HepG2 (cell line): ENCODE data around the gene TMEM231. TPM values are rescaled to one million over a fixed set of nuclear protein-coding genes. Genes with fewer than 3 reads are reported as not detected.

ENCODE experiments used
- ELF3 ChIP-seq: IDR thresholded peaks from 2 replicates; pipeline ENCODE4 v1.6.1; 2016; ENCODE audit warnings: missing genetic modification reagents, missing compliant biosample characterization
- GATAD1 ChIP-seq: IDR thresholded peaks from 2 replicates; pipeline ENCODE4 v1.6.1; 2016; ENCODE audit warnings: missing genetic modification reagents, missing compliant biosample characterization
- JDP2 ChIP-seq: sonication (generic); formaldehyde crosslinking; IDR thresholded peaks from 2 replicates; pipeline ENCODE4 v1.8.1; 2022; ENCODE audit warnings: missing genetic modification reagents, borderline replicate concordance
- JUN ChIP-seq: sonication (generic); formaldehyde crosslinking; IDR thresholded peaks from 2 replicates; pipeline ENCODE4 v1.4.0; 2020; ENCODE audit warnings: mild to moderate bottlenecking, missing genetic modification reagents
- LBX2 ChIP-seq: sonication (generic); formaldehyde crosslinking; IDR thresholded peaks from 2 replicates; pipeline ENCODE4 v1.5.0; 2020; ENCODE audit warnings: missing genetic modification reagents, mild to moderate bottlenecking, borderline replicate concordance
- MXD4 ChIP-seq: IDR thresholded peaks from 2 replicates; pipeline ENCODE4 v1.6.1; 2016; ENCODE audit warnings: mild to moderate bottlenecking, missing biosample characterization, missing genetic modification reagents
- NBN ChIP-seq: fragments of 450-650 bp; conservative IDR thresholded peaks from 2 replicates; pipeline ENCODE4 v1.6.1; 2017
- NFRKB ChIP-seq: fragments of 450-650 bp; IDR thresholded peaks from 2 replicates; pipeline ENCODE4 v1.6.1; 2017
- POGZ ChIP-seq: sonication (generic); formaldehyde crosslinking; IDR thresholded peaks from 2 replicates; pipeline ENCODE4 v1.4.0; 2020; ENCODE audit warnings: mild to moderate bottlenecking, missing genetic modification reagents
- REL ChIP-seq: sonication (generic); formaldehyde crosslinking; conservative IDR thresholded peaks from 2 replicates; pipeline ENCODE4 v1.8.0; 2022; ENCODE audit warnings: mild to moderate bottlenecking, missing genetic modification reagents, moderate library complexity
- RERE ChIP-seq: IDR thresholded peaks from 2 replicates; pipeline ENCODE4 v1.6.1; 2016; ENCODE audit warnings: low read depth, missing genetic modification reagents, missing compliant biosample characterization
- SMARCC2 ChIP-seq: fragments of 450-650 bp; IDR thresholded peaks from 2 replicates; pipeline ENCODE4 v1.6.1; 2017; ENCODE audit warnings: antibody characterized with exemption, mild to moderate bottlenecking
- TCF12 ChIP-seq, 2 experiments: fragments of 450-650 bp in 1 of 2; sonication (generic) in 1 of 2; formaldehyde crosslinking in 1 of 2; IDR thresholded peaks; 2 replicates each; pipeline versions ENCODE4 v1.6.1 to v1.8.0; 2017 to 2022; ENCODE audit warnings: antibody characterized with exemption in 1 of 2, mild to moderate bottlenecking in 1 of 2, missing genetic modification reagents in 1 of 2, moderate library complexity in 1 of 2
- TRIM22 ChIP-seq: fragments of 450-650 bp; IDR thresholded peaks from 2 replicates; pipeline ENCODE4 v1.6.1; 2017
- ZFP36L1 ChIP-seq: sonication (generic); formaldehyde crosslinking; IDR thresholded peaks from 2 replicates; pipeline ENCODE4 v1.8.0; 2022; ENCODE audit warnings: mild to moderate bottlenecking, missing genetic modification reagents, moderate library complexity
- ZNF33B ChIP-seq: sonication (generic); formaldehyde crosslinking; IDR thresholded peaks from 2 replicates; pipeline ENCODE4 v1.5.1; 2020; ENCODE audit warnings: mild to moderate bottlenecking, missing genetic modification reagents
- ZNF501 ChIP-seq: sonication (generic); formaldehyde crosslinking; IDR thresholded peaks from 2 replicates; pipeline ENCODE4 v1.5.1; 2020; ENCODE audit warnings: mild to moderate bottlenecking, moderate library complexity, missing genetic modification reagents
- ZNF550 ChIP-seq: sonication (generic); formaldehyde crosslinking; IDR thresholded peaks from 2 replicates; pipeline ENCODE4 v1.4.0; 2020; ENCODE audit warnings: mild to moderate bottlenecking, missing genetic modification reagents, borderline replicate concordance
- ZNF589 ChIP-seq: sonication (generic); formaldehyde crosslinking; conservative IDR thresholded peaks from 2 replicates; pipeline ENCODE4 v1.8.0; 2022; ENCODE audit warnings: mild to moderate bottlenecking, moderate library complexity, missing genetic modification reagents
- polyA plus RNA-seq, 8 experiments: library from polyadenylated mRNA; depleted of rRNA in 3 of 8; stranded (reverse) in 7 of 8; unstranded in 1 of 8; fragments of >200 nt; fragmentation: Illumina TruSeq in 4 of 8; extraction: Trizol in 4 of 8; gene quantifications; 2 replicates each; pipeline versions ENCODE4 v1.2.1 to v1.2.3, GENCODE V29; 2011 to 2016; ENCODE audit warnings: low read depth in 4 of 8, missing spikeins in 1 of 8, mixed read lengths in 1 of 8; ENCODE audit not compliant: insufficient read depth in 1 of 8
- total RNA-seq, 5 experiments: library from RNA; depleted of rRNA; stranded (reverse); fragments of >200 nt; fragmentation: Illumina TruSeq; extraction: Trizol; gene quantifications; 2 replicates each; pipeline ENCODE4 v1.2.3, GENCODE V29; 2016; ENCODE audit warnings: low read depth in 1 of 5
- TF ChIP-seq, protein P1 (sequence below): sonication (generic); formaldehyde crosslinking; IDR thresholded peaks from 2 replicates; pipeline ENCODE4 v1.4.0; 2020; ENCODE audit warnings: missing genetic modification reagents, mild to moderate bottlenecking, borderline replicate concordance

The TMEM231 gene
- total and polyA plus RNA-seq, 2 of the 13 experiments (the other 11 are each of a cell fraction or from before 2014, with no cell fraction given), result 3.5 to 7.4 TPM

- TF ChIP-seq, protein P1, sequence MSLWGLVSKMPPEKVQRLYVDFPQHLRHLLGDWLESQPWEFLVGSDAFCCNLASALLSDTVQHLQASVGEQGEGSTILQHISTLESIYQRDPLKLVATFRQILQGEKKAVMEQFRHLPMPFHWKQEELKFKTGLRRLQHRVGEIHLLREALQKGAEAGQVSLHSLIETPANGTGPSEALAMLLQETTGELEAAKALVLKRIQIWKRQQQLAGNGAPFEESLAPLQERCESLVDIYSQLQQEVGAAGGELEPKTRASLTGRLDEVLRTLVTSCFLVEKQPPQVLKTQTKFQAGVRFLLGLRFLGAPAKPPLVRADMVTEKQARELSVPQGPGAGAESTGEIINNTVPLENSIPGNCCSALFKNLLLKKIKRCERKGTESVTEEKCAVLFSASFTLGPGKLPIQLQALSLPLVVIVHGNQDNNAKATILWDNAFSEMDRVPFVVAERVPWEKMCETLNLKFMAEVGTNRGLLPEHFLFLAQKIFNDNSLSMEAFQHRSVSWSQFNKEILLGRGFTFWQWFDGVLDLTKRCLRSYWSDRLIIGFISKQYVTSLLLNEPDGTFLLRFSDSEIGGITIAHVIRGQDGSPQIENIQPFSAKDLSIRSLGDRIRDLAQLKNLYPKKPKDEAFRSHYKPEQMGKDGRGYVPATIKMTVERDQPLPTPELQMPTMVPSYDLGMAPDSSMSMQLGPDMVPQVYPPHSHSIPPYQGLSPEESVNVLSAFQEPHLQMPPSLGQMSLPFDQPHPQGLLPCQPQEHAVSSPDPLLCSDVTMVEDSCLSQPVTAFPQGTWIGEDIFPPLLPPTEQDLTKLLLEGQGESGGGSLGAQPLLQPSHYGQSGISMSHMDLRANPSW (CRISPR knock-in tag), result 0 out of 2 replicates have a peak, but pooled peaks have one; percentile 21
- TF ChIP-seq ZNF589 (CRISPR knock-in tag), result no peak
- no peak; the same call in none of the 2 replicates for TF ChIP-seq GATAD1 (CRISPR knock-in tag)
- TF ChIP-seq REL, result peak; percentile 19; the same call in 1 of the 2 replicates
- TF ChIP-seq ZNF550 (CRISPR knock-in tag), result no peak
- TF ChIP-seq MXD4, result peak; percentile 92
- no peak for TF ChIP-seq TRIM22
- TF ChIP-seq JDP2 (CRISPR knock-in tag), result no peak
- TF ChIP-seq RERE (CRISPR knock-in tag), result no peak
- TF ChIP-seq JUN (CRISPR knock-in tag), result no peak; the same call in 1 of the 2 replicates
- no peak for TF ChIP-seq SMARCC2
- TF ChIP-seq NFRKB, result no peak
- no peak for TF ChIP-seq NBN
- no peak for TF ChIP-seq TCF12 (IDR thresholded peaks at IDR 0.05)
- no peak for TF ChIP-seq TCF12 (CRISPR knock-in tag; IDR thresholded peaks at IDR 0.05)
- peak; percentile 54 for TF ChIP-seq POGZ (CRISPR knock-in tag)
- TF ChIP-seq ZNF501, result peak; percentile 98
- TF ChIP-seq ZNF33B (CRISPR knock-in tag), result peak; percentile 91; the same call in 1 of the 2 replicates
- TF ChIP-seq LBX2 (CRISPR knock-in tag), result peak; percentile 82; the same call in 1 of the 2 replicates
- 0 out of 2 replicates have a peak, but pooled peaks have one; percentile 37 for TF ChIP-seq ZFP36L1 (CRISPR knock-in tag)
- TF ChIP-seq ELF3 (CRISPR knock-in tag), result no peak; the same call in 1 of the 2 replicates
Observed at GRCh38 chr16:75555707-75556430, at the start of gene TMEM231 (continued).
